Measurements from ENCODE around the gene NME9.

NME9 gene

GRCh38 chr3:138300647-138301046, 29.0 kb downstream of the NME9 start:
- Mint-ChIP-seq H3K4me3 (no peak overlapping the region), H3K9me3 (no peaks in the 10 kb centered on the region), H3K36me3 (ENCODE audit: low read depth) (peaks cover 13% of the 10 kb centered on the region), H3K4me1 (ENCODE audit: low read depth) (peaks cover 2% of the 10 kb centered on the region), H3K27ac (no peak overlapping the region), H3K27me3 (ENCODE audit: low read depth) (no peaks in the 10 kb centered on the region)
- DNase-seq (ENCODE audit: low spot score), result no peak

- Mint-ChIP-seq H3K36me3 (ENCODE audit: low read depth) (peaks cover 24% of the 10 kb centered on the region), H3K27ac (no peak overlapping the region), H3K4me3 (no peak overlapping the region), H3K9me3 (no peaks in the 10 kb centered on the region), H3K27me3 (ENCODE audit: low read depth) (no peaks in the 10 kb centered on the region), H3K4me1 (ENCODE audit: low read depth) (peaks cover 2% of the 10 kb centered on the region)
- no peak for DNase-seq (ENCODE audit: low spot score)
Observed at GRCh38 chr3:138297876-138298275, 31.8 kb downstream of the NME9 start.

GRCh38 chr3:138297059-138297607, 32.5 kb downstream of the NME9 start:
- Mint-ChIP-seq H3K36me3 (ENCODE audit: low read depth) (peaks cover 29% of the 10 kb centered on the region), H3K27ac (no peak overlapping the region), H3K4me3 (no peak overlapping the region), H3K27me3 (ENCODE audit: low read depth) (no peaks in the 10 kb centered on the region), H3K9me3 (no peaks in the 10 kb centered on the region), H3K4me1 (ENCODE audit: low read depth) (peaks cover 2% of the 10 kb centered on the region)
- no peak for DNase-seq (ENCODE audit: low spot score)

DNA sequence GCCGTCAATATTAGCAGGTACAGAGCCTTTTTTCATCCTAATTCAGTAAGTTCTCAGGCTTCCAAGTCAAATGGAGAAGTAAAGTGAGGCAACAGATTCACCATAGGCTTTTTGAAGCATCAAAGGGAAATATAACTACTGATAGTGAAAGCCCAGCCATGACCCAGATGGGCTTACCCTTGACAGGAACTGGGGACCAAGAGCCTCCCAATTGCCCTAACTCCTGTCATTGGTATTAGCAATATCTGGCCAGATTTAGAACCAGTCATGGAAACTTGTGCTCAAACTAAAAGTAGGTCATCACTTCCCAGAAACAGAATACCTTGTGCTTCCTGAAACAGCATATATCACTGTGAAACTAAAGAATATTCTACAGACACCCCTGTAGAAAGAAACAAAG, 33.0 kb downstream of the NME9 start:
- H3K4me1 Mint-ChIP-seq (ENCODE audit: low read depth), result peaks cover 2% of the 10 kb centered on the region
- no peak overlapping the region for H3K27ac Mint-ChIP-seq
- H3K27me3 Mint-ChIP-seq (ENCODE audit: low read depth), result no peaks in the 10 kb centered on the region
- DNase-seq (ENCODE audit: low spot score), result no peak
- H3K36me3 Mint-ChIP-seq (ENCODE audit: low read depth), result peaks cover 30% of the 10 kb centered on the region
- no peak overlapping the region for H3K4me3 Mint-ChIP-seq
- H3K9me3 Mint-ChIP-seq, result no peaks in the 10 kb centered on the region

- H3K4me3 Mint-ChIP-seq, result no peak overlapping the region
- no peaks in the 10 kb centered on the region for H3K4me1 Mint-ChIP-seq (ENCODE audit: low read depth)
- H3K36me3 Mint-ChIP-seq (ENCODE audit: low read depth), result peaks cover 34% of the 10 kb centered on the region
- H3K9me3 Mint-ChIP-seq, result no peaks in the 10 kb centered on the region
- H3K27me3 Mint-ChIP-seq (ENCODE audit: low read depth), result no peaks in the 10 kb centered on the region
- H3K27ac Mint-ChIP-seq, result no peak overlapping the region
- no peak for DNase-seq (ENCODE audit: low spot score)
Observed at GRCh38 chr3:138289701-138290100, 40.0 kb downstream of the NME9 start.

- H3K4me3 Mint-ChIP-seq, result no peak overlapping the region
- no peaks in the 10 kb centered on the region for H3K4me1 Mint-ChIP-seq (ENCODE audit: low read depth)
- H3K27ac Mint-ChIP-seq, result no peak overlapping the region
- H3K9me3 Mint-ChIP-seq, result no peaks in the 10 kb centered on the region
- H3K27me3 Mint-ChIP-seq (ENCODE audit: low read depth), result no peaks in the 10 kb centered on the region
- DNase-seq (ENCODE audit: low spot score), result no peak
- peaks cover 32% of the 10 kb centered on the region for H3K36me3 Mint-ChIP-seq (ENCODE audit: low read depth)
Observed at GRCh38 chr3:138289260-138289659, 40.4 kb downstream of the NME9 start.

- Mint-ChIP-seq H3K9me3 (no peaks in the 10 kb centered on the region), H3K27ac (no peak overlapping the region), H3K36me3 (ENCODE audit: low read depth) (peaks cover 16% of the 10 kb centered on the region), H3K27me3 (ENCODE audit: low read depth) (no peaks in the 10 kb centered on the region), H3K4me3 (no peak overlapping the region), H3K4me1 (ENCODE audit: low read depth) (no peaks in the 10 kb centered on the region)
- DNase-seq (ENCODE audit: low spot score), result no peak
Observed at GRCh38 chr3:138284957-138285477, 44.6 kb downstream of the NME9 start.

DNA sequence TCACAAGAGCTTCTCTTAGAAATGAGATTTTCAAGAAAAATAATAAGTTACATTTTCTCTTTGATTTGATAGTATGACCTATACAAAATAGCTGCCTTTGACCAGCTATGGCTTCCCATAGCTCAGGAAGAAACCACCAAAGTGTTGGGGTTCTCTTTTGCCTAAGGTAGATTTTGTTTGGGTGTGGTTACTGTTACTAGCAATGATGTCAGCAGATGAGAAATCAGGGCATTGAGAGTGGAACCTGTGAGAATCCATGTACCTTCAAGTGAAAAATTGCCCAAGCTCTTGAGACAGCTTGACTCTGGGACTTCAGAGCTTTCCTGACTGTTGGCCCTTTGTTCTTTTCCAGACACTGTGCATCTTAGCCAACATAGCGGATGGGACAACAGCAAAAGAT, 45.6 kb downstream of the NME9 start:
- Mint-ChIP-seq H3K4me1 (ENCODE audit: low read depth) (no peaks in the 10 kb centered on the region), H3K27ac (no peak overlapping the region), H3K4me3 (no peak overlapping the region), H3K27me3 (ENCODE audit: low read depth) (no peaks in the 10 kb centered on the region), H3K9me3 (no peaks in the 10 kb centered on the region), H3K36me3 (ENCODE audit: low read depth) (peaks cover 9% of the 10 kb centered on the region)
- DNase-seq (ENCODE audit: low spot score), result no peak

- Mint-ChIP-seq H3K27me3 (ENCODE audit: low read depth) (no peaks in the 10 kb centered on the region), H3K9me3 (no peaks in the 10 kb centered on the region), H3K36me3 (ENCODE audit: low read depth) (peaks cover 1% of the 10 kb centered on the region), H3K4me3 (no peak overlapping the region), H3K27ac (no peak overlapping the region), H3K4me1 (ENCODE audit: low read depth) (no peaks in the 10 kb centered on the region)
- DNase-seq (ENCODE audit: low spot score), result no peak
Observed at GRCh38 chr3:138282836-138283235, 46.8 kb downstream of the NME9 start.

DNA sequence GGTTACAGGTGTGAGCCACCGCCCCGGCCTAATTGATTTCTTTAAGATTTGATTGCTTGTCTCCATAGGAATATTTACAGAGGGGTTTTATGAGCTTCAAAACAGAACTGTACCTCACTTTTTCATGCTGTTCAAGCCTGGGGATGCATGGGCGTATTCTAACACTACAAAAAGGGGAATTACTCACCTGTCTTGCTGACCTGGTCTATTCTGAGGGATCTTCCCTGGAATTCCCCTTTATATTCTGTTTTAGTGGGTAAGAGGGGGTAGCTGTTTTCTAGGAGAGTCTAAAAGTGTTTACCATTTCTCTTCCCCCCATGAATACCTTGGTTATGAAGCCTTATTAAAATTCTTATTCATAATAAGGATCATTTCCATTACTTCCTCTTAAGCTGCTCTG, 48.1 kb downstream of the NME9 start:
- no peaks in the 10 kb centered on the region for H3K4me1 Mint-ChIP-seq (ENCODE audit: low read depth)
- peaks cover 5% of the 10 kb centered on the region for H3K36me3 Mint-ChIP-seq (ENCODE audit: low read depth)
- H3K27me3 Mint-ChIP-seq (ENCODE audit: low read depth), result no peaks in the 10 kb centered on the region
- H3K27ac Mint-ChIP-seq, result no peak overlapping the region
- no peak overlapping the region for H3K4me3 Mint-ChIP-seq
- no peak for DNase-seq (ENCODE audit: low spot score)
- H3K9me3 Mint-ChIP-seq, result no peaks in the 10 kb centered on the region

DNA sequence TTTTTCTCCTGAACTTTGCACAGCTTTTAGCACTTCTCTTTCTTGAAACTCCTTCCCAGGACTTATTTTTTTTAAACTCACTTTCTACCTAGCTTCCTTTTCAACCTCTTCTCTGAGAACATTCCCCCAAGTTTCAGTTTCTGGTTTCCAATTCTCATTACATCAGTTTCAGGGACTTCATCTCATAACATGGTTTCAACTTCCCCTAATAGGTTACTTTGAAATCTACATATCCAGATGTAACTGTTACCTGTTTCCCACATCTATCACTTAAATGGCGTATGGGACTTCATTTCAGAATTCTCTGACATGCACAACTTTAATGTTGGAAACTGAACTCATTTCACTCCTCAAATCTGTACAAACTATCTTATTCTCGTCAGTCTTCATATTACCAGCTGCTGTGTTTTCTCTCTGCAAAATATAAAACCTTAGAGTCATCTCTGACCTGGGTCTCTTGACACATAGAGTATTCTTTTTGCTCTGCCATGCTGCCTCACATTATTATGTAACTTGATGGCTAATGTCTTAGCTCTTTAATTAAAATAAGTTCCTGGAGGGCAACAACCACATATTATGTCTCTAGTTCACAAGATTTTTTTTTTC, 58.4 kb downstream of the NME9 start:
- Mint-ChIP-seq H3K27ac (no peak overlapping the region), H3K27me3 (ENCODE audit: low read depth) (no peaks in the 10 kb centered on the region), H3K4me1 (ENCODE audit: low read depth) (peaks cover 3% of the 10 kb centered on the region), H3K9me3 (no peaks in the 10 kb centered on the region), H3K4me3 (no peak overlapping the region), H3K36me3 (ENCODE audit: low read depth) (peaks cover 31% of the 10 kb centered on the region)
- no peak for DNase-seq (ENCODE audit: low spot score)

GRCh38 chr3:138270245-138270644, 59.4 kb downstream of the NME9 start:
- Mint-ChIP-seq H3K4me1 (ENCODE audit: low read depth) (peaks cover 3% of the 10 kb centered on the region), H3K27me3 (ENCODE audit: low read depth) (no peaks in the 10 kb centered on the region), H3K4me3 (no peak overlapping the region), H3K27ac (no peak overlapping the region), H3K9me3 (no peaks in the 10 kb centered on the region), H3K36me3 (ENCODE audit: low read depth) (peaks cover 32% of the 10 kb centered on the region)
- no peak for DNase-seq (ENCODE audit: low spot score)

DNA sequence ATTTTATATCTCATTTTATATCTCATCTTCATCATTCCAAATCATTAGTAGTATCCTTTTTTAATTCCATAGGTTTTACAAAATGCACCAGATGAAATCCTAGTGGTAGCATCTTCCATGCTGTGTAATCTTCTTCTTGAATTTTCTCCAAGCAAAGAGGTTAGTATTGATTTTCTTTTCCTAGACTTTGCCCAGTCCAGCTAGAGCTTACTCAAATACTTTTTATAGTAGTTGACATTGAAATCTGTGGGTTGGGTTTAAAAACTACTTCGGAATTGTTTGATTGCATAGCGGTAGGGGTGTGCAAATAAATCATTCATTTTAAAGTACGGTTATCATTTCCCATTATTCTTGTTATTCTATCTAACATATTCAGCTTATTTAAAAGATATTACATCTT, 62.6 kb downstream of the NME9 start:
- Mint-ChIP-seq H3K9me3 (no peaks in the 10 kb centered on the region), H3K4me3 (no peak overlapping the region), H3K27ac (no peak overlapping the region), H3K36me3 (ENCODE audit: low read depth) (peaks cover 16% of the 10 kb centered on the region), H3K4me1 (ENCODE audit: low read depth) (peaks cover 3% of the 10 kb centered on the region), H3K27me3 (ENCODE audit: low read depth) (no peaks in the 10 kb centered on the region)
- DNase-seq (ENCODE audit: low spot score), result no peak

- Mint-ChIP-seq H3K36me3 (ENCODE audit: low read depth) (peaks cover 8% of the 10 kb centered on the region), H3K27ac (no peak overlapping the region), H3K27me3 (ENCODE audit: low read depth) (no peaks in the 10 kb centered on the region), H3K4me1 (ENCODE audit: low read depth) (no peaks in the 10 kb centered on the region), H3K4me3 (no peak overlapping the region), H3K9me3 (no peaks in the 10 kb centered on the region)
- no peak for DNase-seq (ENCODE audit: low spot score)
Observed at GRCh38 chr3:138265745-138266144, 63.9 kb downstream of the NME9 start.

GRCh38 chr3:138263104-138263503, 66.5 kb downstream of the NME9 start:
- no peaks in the 10 kb centered on the region for H3K27me3 Mint-ChIP-seq (ENCODE audit: low read depth)
- H3K9me3 Mint-ChIP-seq, result no peaks in the 10 kb centered on the region
- no peak overlapping the region for H3K27ac Mint-ChIP-seq
- peaks cover 13% of the 10 kb centered on the region for H3K36me3 Mint-ChIP-seq (ENCODE audit: low read depth)
- H3K4me3 Mint-ChIP-seq, result no peak overlapping the region
- no peak for DNase-seq (ENCODE audit: low spot score)
- no peaks in the 10 kb centered on the region for H3K4me1 Mint-ChIP-seq (ENCODE audit: low read depth)
